Neutrophil (primary cell): ENCODE results near the gene ACSM2B.
"Not testable (repeated sequence)": the region's sequence is repeated elsewhere in the genome, so short reads cannot be mapped to it uniquely, and the experiment has no call there.

ENCODE experiments used
- H3K27ac ChIP-seq: fragments of 200-600 bp; sonication (generic); 2 replicates; pipeline ENCODE4 v1.5.1; 2016; ENCODE audit warnings: mild to moderate bottlenecking, moderate library complexity
- H3K27me3 ChIP-seq: fragments of 200-600 bp; sonication (generic); 2 replicates; pipeline ENCODE4 v1.6.0; 2016; ENCODE audit warnings: mild to moderate bottlenecking
- H3K36me3 ChIP-seq: fragments of 200-600 bp; sonication (generic); 2 replicates; pipeline ENCODE4 v1.5.1; 2017
- H3K4me1 ChIP-seq, 2 experiments: fragments of 200-600 bp in 1 of 2; sonication (generic) in 1 of 2; 1 replicate in 1 of 2; 2 replicates in 1 of 2; pipeline versions ENCODE4 v1.5.1 to v1.6.1; 2013 to 2016; ENCODE audit warnings: low read depth in 1 of 2, low read length in 1 of 2, mild to moderate bottlenecking in 1 of 2, moderate library complexity in 1 of 2; ENCODE audit not compliant: control insufficient read depth in 1 of 2, insufficient read depth in 1 of 2
- H3K4me3 ChIP-seq, 2 experiments: fragments of 200-600 bp in 1 of 2; sonication (generic) in 1 of 2; 1 replicate in 1 of 2; 2 replicates in 1 of 2; pipeline ENCODE4 v1.5.1; 2013 to 2016; ENCODE audit warnings: low read depth in 1 of 2, low read length in 1 of 2, mild to moderate bottlenecking in 1 of 2, moderate library complexity in 1 of 2
- H3K9me3 ChIP-seq: fragments of 200-600 bp; sonication (generic); 2 replicates; pipeline ENCODE4 v1.5.1; 2016
- CTCF ChIP-seq: fragments of 200-600 bp; sonication (generic); IDR thresholded peaks from 2 replicates; pipeline ENCODE4 v1.5.1; 2016; ENCODE audit warnings: antibody characterized with exemption

The ACSM2B gene

GRCh38 chr16:20576145-20576544 is at the start of gene ACSM2B:
ACSM2B (minus strand) TSS chr16:20576367; CDS start chr16:20564845, 11,522 bp downstream.
- not testable (repeated sequence) for H3K9me3 ChIP-seq, H3K36me3 ChIP-seq, H3K27ac ChIP-seq, H3K27me3 ChIP-seq, H3K4me3 ChIP-seq, H3K4me1 ChIP-seq

- H3K4me3 ChIP-seq: no peak overlapping the region
- H3K4me1 ChIP-seq: no peaks in the 10 kb centered on the region
- H3K27ac ChIP-seq: no peak overlapping the region
- H3K9me3 ChIP-seq: no peaks in the 10 kb centered on the region
- no peak for TF ChIP-seq CTCF
- H3K36me3 ChIP-seq: no peaks in the 10 kb centered on the region
- no peaks in the 10 kb centered on the region for H3K27me3 ChIP-seq
Measured at GRCh38 chr16:20624882-20625807, 49.0 kb upstream of the ACSM2B start.

GRCh38 chr16:20624205-20624604 is 48.0 kb upstream of the ACSM2B start:
- no peak for TF ChIP-seq CTCF
- no peak overlapping the region for H3K27ac ChIP-seq

GRCh38 chr16:20622498-20622870 is 46.3 kb upstream of the ACSM2B start:
- Histone ChIP-seq H3K36me3 (no peaks in the 10 kb centered on the region), H3K4me3 (no peak overlapping the region), H3K4me1 (no peaks in the 10 kb centered on the region), H3K27me3 (no peaks in the 10 kb centered on the region), H3K27ac (no peak overlapping the region), H3K9me3 (no peaks in the 10 kb centered on the region)
- TF ChIP-seq CTCF: no peak

More at GRCh38 chr16:20624205-20624604, 48.0 kb upstream of the ACSM2B start:
- H3K27me3 ChIP-seq: no peaks in the 10 kb centered on the region
- H3K36me3 ChIP-seq: no peaks in the 10 kb centered on the region
- H3K4me1 ChIP-seq: no peaks in the 10 kb centered on the region
- H3K9me3 ChIP-seq: no peaks in the 10 kb centered on the region
- H3K4me3 ChIP-seq: no peak overlapping the region

- no peaks in the 10 kb centered on the region for H3K4me1 ChIP-seq
- no peak for TF ChIP-seq CTCF
Measured at GRCh38 chr16:20621406-20621805, 45.2 kb upstream of the ACSM2B start.

GRCh38 chr16:20620770-20621169 is 44.6 kb upstream of the ACSM2B start:
- TF ChIP-seq CTCF: no peak
- H3K9me3 ChIP-seq: no peaks in the 10 kb centered on the region
- no peaks in the 10 kb centered on the region for H3K27me3 ChIP-seq
- H3K4me1 ChIP-seq: no peaks in the 10 kb centered on the region
- H3K27ac ChIP-seq: no peak overlapping the region
- no peaks in the 10 kb centered on the region for H3K36me3 ChIP-seq
- H3K4me3 ChIP-seq: no peak overlapping the region

More at GRCh38 chr16:20621406-20621805, 45.2 kb upstream of the ACSM2B start:
- Histone ChIP-seq H3K4me3 (no peak overlapping the region), H3K27me3 (no peaks in the 10 kb centered on the region), H3K9me3 (no peaks in the 10 kb centered on the region), H3K36me3 (no peaks in the 10 kb centered on the region), H3K27ac (no peak overlapping the region)
